WTC11 (cell line): ENCODE results near the gene EEF1A1. TPM values are rescaled to one million over a fixed set of nuclear protein-coding genes. Genes with fewer than 3 reads are reported as not detected.
A peak's percentile ranks its signal among the peaks of the same experiment; 100 is the strongest.
"Not testable (repeated sequence)": the region's sequence is repeated elsewhere in the genome, so short reads cannot be mapped to it uniquely, and the experiment has no call there.

Source experiments
- ATAC-seq: fragments of 200-7000 bp; cut with Tn5 transposase; 2 replicates; pipeline ENCODE4 v1.10.0; 2021; ENCODE audit warnings: mild to moderate bottlenecking, moderate library complexity
- CTCF ChIA-PET: fragments of 300-600 bp; sonication (Branson Sonifier 250); formaldehyde crosslinking; loops from one replicate; lab custom pipeline; 2021; ENCODE audit warnings: antibody characterized with exemption; lab: Charles Lee
- POLR2A ChIA-PET: fragments of 350-600 bp; sonication (Branson Sonifier 250); formaldehyde crosslinking; loops from one replicate; lab custom pipeline; 2021; ENCODE audit warnings: antibody characterized with exemption; lab: Charles Lee
- DNase-seq: peaks from one replicate; pipeline ENCODE4 v3.0.0; 2021; ENCODE audit warnings: low spot score
- H3K27ac Mint-ChIP-seq: 2 replicates; pipeline ENCODE4 v1.8.0; 2021; ENCODE audit warnings: mixed read lengths
- H3K27me3 Mint-ChIP-seq: 2 replicates; pipeline ENCODE4 v1.8.0; 2021; ENCODE audit warnings: low read depth, mild to moderate bottlenecking, moderate library complexity, mixed read lengths
- H3K36me3 Mint-ChIP-seq: 2 replicates; pipeline ENCODE4 v1.8.0; 2021; ENCODE audit warnings: mixed read lengths
- H3K4me1 Mint-ChIP-seq: 2 replicates; pipeline ENCODE4 v1.8.0; 2022; ENCODE audit warnings: mixed read lengths
- H3K4me3 Mint-ChIP-seq: 2 replicates; pipeline ENCODE4 v1.8.0; 2021; ENCODE audit warnings: mild to moderate bottlenecking, moderate library complexity, mixed read lengths
- H3K9me3 Mint-ChIP-seq: 2 replicates; pipeline ENCODE4 v1.8.0; 2021; ENCODE audit warnings: mixed read lengths
- AR ChIP-seq: fragments of 250-450 bp; sonication (Bioruptor Pico); IDR thresholded peaks from 2 replicates; pipeline ENCODE4 v1.9.0; 2021; ENCODE audit warnings: mild to moderate bottlenecking
- ARID4B ChIP-seq: sonication (generic); formaldehyde crosslinking; IDR thresholded peaks from 2 replicates; pipeline ENCODE4 v1.8.0; 2023; ENCODE audit warnings: missing genetic modification reagents, mild to moderate bottlenecking, borderline replicate concordance
- E2F1 ChIP-seq: sonication (generic); formaldehyde crosslinking; IDR thresholded peaks from 2 replicates; pipeline ENCODE4 v1.8.0; 2022; ENCODE audit warnings: mild to moderate bottlenecking, missing genetic modification reagents
- EMX1 ChIP-seq: fragments of 250-450 bp; sonication (Bioruptor Pico); IDR thresholded peaks from 2 replicates; pipeline ENCODE4 v1.8.0; 2021; ENCODE audit warnings: mild to moderate bottlenecking
- ERG ChIP-seq: fragments of 250-450 bp; sonication (Bioruptor Pico); IDR thresholded peaks from 2 replicates; pipeline ENCODE4 v1.8.0; 2021; ENCODE audit warnings: mild to moderate bottlenecking
- FOXK1 ChIP-seq: sonication (generic); formaldehyde crosslinking; IDR thresholded peaks from 2 replicates; pipeline ENCODE4 v1.8.0; 2022; ENCODE audit warnings: mild to moderate bottlenecking, moderate library complexity, missing genetic modification reagents
- FOXP4 ChIP-seq: sonication (generic); formaldehyde crosslinking; IDR thresholded peaks from 2 replicates; pipeline ENCODE4 v1.8.0; 2022; ENCODE audit warnings: mild to moderate bottlenecking, missing genetic modification reagents
- NFATC4 ChIP-seq: fragments of 250-450 bp; sonication (Bioruptor Pico); IDR thresholded peaks from 2 replicates; pipeline ENCODE4 v1.9.0; 2021; ENCODE audit warnings: mild to moderate bottlenecking
- PRRX2 ChIP-seq: fragments of 250-450 bp; sonication (Bioruptor Pico); IDR thresholded peaks from 2 replicates; pipeline ENCODE4 v1.8.0; 2021; ENCODE audit warnings: mild to moderate bottlenecking
- RORB ChIP-seq: fragments of 250-450 bp; sonication (Bioruptor Pico); IDR thresholded peaks from 2 replicates; pipeline ENCODE4 v1.9.0; 2021; ENCODE audit warnings: mild to moderate bottlenecking
- SOX15 ChIP-seq: fragments of 250-450 bp; sonication (Bioruptor Pico); IDR thresholded peaks from 2 replicates; pipeline ENCODE4 v1.9.0; 2021; ENCODE audit warnings: mild to moderate bottlenecking
- ZMAT4 ChIP-seq: fragments of 250-450 bp; sonication (Bioruptor Pico); IDR thresholded peaks from 2 replicates; pipeline ENCODE4 v1.9.0; 2021; ENCODE audit warnings: mild to moderate bottlenecking
- ZNF416 ChIP-seq: fragments of 250-450 bp; sonication (Bioruptor Pico); IDR thresholded peaks from 2 replicates; pipeline ENCODE4 v1.9.0; 2021; ENCODE audit warnings: mild to moderate bottlenecking, inconsistent platforms
- ZNF532 ChIP-seq: fragments of 250-450 bp; sonication (Bioruptor Pico); IDR thresholded peaks from 2 replicates; pipeline ENCODE4 v1.9.0; 2021; ENCODE audit warnings: mild to moderate bottlenecking, borderline replicate concordance
- ZNF671 ChIP-seq: fragments of 250-450 bp; sonication (Bioruptor Pico); IDR thresholded peaks from 2 replicates; pipeline ENCODE4 v1.8.0; 2021; ENCODE audit warnings: mild to moderate bottlenecking
- total RNA-seq: library from RNA; stranded (reverse); gene quantifications from 3 replicates; pipeline ENCODE4 v1.2.3, GENCODE V29; 2021

EEF1A1 gene
- total RNA-seq, 1 experiment from 2014 or later: 11,564 TPM

GRCh38 chr6:73519926-73520687, 725 bp downstream of the EEF1A1 start (continued):
- TF ChIP-seq FOXK1 (CRISPR knock-in tag): peak; percentile 60
- TF ChIP-seq ARID4B (CRISPR knock-in tag): no peak
- no peak for TF ChIP-seq SOX15
- TF ChIP-seq ZNF671 (CRISPR knock-in tag): peak; percentile 92; the same call in 1 of the 2 replicates
- TF ChIP-seq E2F1 (CRISPR knock-in tag): no peak
- no peak for TF ChIP-seq FOXP4

GRCh38 chr6:73518982-73519881, 1.6 kb downstream of the EEF1A1 start:
- ATAC-seq, DNase-seq, H3K9me3 Mint-ChIP-seq, CTCF ChIA-PET: not testable (repeated sequence)
- Mint-ChIP-seq H3K27ac (peak overlapping the region; percentile 100), H3K4me3 (peak overlapping the region; percentile 98), H3K27me3 (peaks cover 12% of the 10 kb centered on the region), H3K36me3 (peaks cover 64% of the 10 kb centered on the region), H3K4me1 (peaks cover 63% of the 10 kb centered on the region)
- POLR2A ChIA-PET: interaction anchor here (0.6 to 3.5 kb wide), 5 partner anchors 46 to 132 kb away, joined by 3 to 33 read pairs (median 4); no protein-coding TSS in a partner anchor
- TF ChIP-seq EMX1: peak; percentile 94
- TF ChIP-seq AR (CRISPR knock-in tag): peak; percentile 72; the same call in 1 of the 2 replicates
- peak; percentile 91 for TF ChIP-seq PRRX2
- TF ChIP-seq ERG: peak; percentile 87
- TF ChIP-seq RORB: 0 out of 2 replicates have a peak, but pooled peaks have one; percentile 21
- peak; percentile 66; the same call in 1 of the 2 replicates for TF ChIP-seq ZNF416 (CRISPR knock-in tag)
- peak; percentile 95 for TF ChIP-seq ZNF671 (CRISPR knock-in tag)
- TF ChIP-seq ZNF532 (CRISPR knock-in tag): peak; percentile 91; the same call in 1 of the 2 replicates
- TF ChIP-seq ZMAT4 (CRISPR knock-in tag): 0 out of 2 replicates have a peak, but pooled peaks have one; percentile 60
- peak; percentile 94 for TF ChIP-seq NFATC4 (CRISPR knock-in tag)
